AG09319 (cell line): ENCODE data around the gene ANKRD45.
"Not testable (repeated sequence)": the region's sequence is repeated elsewhere in the genome, so short reads cannot be mapped to it uniquely, and the experiment has no call there.

ENCODE experiments used
- DNase-seq: peaks from one replicate; pipeline ENCODE4 v3.0.0-alpha.2; 2010; ENCODE audit warnings: low read depth; ENCODE audit errors: extremely low read depth
- TF ChIP-seq, protein P1 (sequence below): IDR thresholded peaks from 2 replicates; pipeline ENCODE4 v1.5.1; 2011; ENCODE audit warnings: low read depth, mild to moderate bottlenecking, inconsistent platforms, low read length, moderate library complexity

The ANKRD45 gene

DNA sequence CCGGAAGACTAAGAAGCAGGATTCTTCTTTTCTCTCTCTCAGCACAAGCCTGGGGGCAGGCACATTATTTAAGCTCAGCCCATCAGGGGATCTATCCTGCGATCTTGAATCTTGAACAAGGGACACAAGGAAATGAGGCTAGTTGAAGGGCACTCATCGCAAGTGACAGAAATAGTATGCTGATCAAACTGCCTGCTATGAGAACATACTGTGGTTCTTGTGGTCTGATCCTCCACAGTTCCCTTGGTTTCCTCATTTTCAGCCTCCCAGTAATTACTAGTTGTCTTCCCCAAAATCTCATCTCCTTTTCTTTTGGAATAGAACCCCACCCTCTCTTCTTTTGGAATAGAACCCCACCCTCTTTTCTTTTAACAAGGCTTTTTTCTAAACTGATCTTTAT is 6.5 kb downstream of the ANKRD45 start:
- no peak for DNase-seq
- TF ChIP-seq, protein P1, sequence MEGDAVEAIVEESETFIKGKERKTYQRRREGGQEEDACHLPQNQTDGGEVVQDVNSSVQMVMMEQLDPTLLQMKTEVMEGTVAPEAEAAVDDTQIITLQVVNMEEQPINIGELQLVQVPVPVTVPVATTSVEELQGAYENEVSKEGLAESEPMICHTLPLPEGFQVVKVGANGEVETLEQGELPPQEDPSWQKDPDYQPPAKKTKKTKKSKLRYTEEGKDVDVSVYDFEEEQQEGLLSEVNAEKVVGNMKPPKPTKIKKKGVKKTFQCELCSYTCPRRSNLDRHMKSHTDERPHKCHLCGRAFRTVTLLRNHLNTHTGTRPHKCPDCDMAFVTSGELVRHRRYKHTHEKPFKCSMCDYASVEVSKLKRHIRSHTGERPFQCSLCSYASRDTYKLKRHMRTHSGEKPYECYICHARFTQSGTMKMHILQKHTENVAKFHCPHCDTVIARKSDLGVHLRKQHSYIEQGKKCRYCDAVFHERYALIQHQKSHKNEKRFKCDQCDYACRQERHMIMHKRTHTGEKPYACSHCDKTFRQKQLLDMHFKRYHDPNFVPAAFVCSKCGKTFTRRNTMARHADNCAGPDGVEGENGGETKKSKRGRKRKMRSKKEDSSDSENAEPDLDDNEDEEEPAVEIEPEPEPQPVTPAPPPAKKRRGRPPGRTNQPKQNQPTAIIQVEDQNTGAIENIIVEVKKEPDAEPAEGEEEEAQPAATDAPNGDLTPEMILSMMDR: no peak

DNA sequence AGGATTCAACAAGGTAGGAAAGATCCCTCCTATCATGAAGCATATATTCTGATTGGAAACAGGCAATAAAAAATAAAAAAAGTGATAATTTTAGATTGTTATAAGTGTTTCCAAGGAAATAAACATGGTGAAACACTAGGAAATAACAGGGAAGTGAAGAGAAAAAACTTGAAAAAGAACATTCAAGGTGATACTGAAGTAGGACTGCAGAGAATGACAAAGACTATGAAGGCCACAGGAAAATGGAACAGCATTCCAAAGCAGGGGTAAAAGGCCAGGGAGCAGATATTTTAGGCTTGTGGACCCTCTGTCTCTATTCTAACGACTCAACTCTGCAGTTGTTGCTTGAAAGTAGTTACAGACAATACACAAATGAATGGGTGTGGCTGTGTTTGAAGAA is 7.9 kb downstream of the ANKRD45 start:
- TF ChIP-seq, protein P1: no peak
- DNase-seq: no peak

DNA sequence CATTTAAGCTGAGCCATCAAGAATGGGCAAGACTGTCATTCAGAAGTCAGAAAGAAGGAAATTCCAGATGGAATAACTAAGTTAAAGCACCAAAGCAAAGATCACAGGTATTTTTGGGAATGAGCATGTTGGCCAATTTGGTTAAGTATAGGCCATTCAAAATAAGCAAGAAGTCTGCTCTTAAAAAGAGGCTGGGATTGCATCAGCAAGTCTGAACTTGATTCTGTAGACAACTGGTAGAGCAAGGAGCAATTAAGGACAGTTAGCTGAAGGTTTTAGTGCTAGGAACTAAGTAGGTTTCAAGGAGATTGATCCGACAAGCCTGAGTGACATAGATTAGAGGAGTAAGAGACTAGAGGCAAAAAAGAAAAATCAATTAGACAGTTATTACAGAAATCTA is 8.4 kb downstream of the ANKRD45 start:
- TF ChIP-seq, protein P1: no peak
- DNase-seq: no peak

DNA sequence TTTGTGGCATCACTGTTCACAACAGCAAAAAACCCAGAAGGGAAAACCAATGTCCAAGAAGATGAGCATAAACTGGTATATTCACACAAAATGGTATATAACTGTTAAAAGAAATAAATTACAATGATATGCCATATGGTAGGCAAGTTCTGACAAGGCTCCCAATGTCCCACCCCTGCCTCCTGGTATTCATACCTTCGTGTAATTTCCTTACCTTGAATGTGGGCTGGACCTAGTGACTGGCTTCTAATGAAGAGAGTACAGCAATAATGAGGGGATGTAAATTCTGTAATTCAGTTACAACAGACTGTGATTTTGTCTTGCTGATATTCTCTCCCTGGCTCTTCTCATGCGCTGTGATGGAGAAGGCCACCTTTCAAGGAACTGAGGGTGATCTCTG is 9.3 kb downstream of the ANKRD45 start:
- TF ChIP-seq, protein P1: no peak
- DNase-seq: no peak

DNA sequence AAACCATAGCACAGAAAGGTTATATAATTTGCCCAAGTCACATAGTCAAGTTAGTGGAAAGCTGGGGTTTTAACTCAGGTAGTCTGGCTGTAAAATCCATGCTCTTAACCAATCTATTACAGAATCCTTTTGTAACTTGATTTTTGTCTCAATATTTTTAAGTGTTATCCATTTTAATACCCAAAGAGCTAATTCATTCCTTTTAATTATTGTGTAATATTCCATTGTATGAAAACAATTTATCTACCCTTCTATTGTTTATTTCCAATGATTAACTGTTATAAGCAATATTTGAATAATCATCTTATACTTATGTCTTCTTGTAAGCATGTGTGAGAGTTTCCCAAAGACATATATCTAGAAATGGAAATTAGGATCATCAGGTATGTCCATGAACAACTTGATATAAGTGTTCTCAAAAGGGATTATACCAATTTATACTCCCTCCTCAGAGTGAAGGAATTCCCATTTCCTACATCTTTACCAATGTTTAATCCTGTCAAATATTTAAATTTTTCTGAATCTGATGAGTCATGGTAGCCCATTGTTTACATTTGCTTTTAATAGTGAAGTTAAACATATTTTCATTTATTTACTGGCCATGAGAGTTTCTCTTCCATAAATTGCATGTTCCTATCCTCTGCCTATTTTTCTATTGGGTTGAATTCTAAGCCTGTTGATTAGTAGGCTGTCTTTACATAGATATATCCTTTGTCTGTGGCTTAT is 20.6 kb downstream of the ANKRD45 start:
- TF ChIP-seq, protein P1: no peak

DNA sequence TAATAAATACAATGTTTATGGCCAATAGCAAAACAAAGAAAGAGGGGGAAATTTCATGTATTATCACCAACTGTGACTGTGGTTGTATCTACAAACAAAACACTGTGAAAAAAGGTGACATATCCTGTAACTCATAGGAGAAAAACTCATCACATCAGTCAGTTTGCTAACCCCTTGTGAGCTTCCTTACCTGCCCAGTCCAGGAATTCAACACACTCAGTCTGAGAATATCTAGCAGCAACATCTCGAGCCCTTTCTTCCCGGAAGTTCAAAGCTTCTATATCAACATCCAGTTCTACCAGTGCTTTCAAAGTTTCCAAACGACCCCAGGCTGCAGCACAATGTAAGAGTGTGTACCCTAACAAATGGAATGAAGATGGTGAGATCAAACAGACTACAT is 23.0 kb downstream of the ANKRD45 start:
- TF ChIP-seq, protein P1: no peak
- DNase-seq: no peak

More for the DNA sequence above, 20.6 kb downstream of the ANKRD45 start:
- no peak for DNase-seq

DNA sequence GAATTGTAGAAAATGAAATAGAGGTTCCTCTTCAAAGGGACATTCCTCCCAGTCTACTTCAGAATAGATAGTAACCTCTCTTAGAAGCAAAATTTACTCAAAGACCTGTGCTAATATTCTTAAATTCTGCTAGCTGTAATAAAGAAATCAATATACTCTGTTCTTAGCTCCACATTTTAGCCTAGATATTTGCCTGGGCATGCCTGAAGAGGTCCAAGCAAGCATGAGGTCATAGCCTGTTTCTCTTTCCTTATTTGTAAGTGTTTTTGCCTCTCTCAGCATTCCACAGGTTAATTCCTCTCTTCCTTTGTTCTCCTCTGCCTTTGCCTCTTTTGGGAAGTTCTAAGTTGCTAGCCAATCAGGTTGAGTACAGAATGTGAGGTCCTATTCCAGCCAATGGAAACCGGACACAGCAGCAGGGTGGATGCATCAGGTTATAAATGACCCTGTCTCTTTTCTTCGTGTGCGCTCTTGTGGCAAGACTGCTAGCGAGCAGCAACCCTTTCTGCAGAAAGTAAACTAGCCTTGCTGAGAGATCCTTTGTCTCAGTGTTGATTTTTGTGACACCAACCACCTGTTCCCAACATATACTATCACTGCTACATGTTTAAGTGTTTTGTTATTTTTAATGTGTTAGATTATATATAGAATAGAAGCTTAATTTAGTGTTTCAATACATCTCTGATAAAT is 27.1 kb downstream of the ANKRD45 start:
- DNase-seq: not testable (repeated sequence)
